ENCODE measurements around the gene CROCC2.

CROCC2 gene

GRCh38 chr2:240956935-240957655 is 51.0 kb downstream of the CROCC2 start:
- no peak for DNase-seq (ENCODE audit: low read depth)

GRCh38 chr2:240957656-240958365 is 51.7 kb downstream of the CROCC2 start:
- DNase-seq (ENCODE audit: low read depth): no peak

GRCh38 chr2:240958366-240959213 is 52.5 kb downstream of the CROCC2 start:
- DNase-seq (ENCODE audit: low read depth): no peak

- no peak for DNase-seq (ENCODE audit: low read depth)
Measured at GRCh38 chr2:240959214-240959940, 53.2 kb downstream of the CROCC2 start.

DNA sequence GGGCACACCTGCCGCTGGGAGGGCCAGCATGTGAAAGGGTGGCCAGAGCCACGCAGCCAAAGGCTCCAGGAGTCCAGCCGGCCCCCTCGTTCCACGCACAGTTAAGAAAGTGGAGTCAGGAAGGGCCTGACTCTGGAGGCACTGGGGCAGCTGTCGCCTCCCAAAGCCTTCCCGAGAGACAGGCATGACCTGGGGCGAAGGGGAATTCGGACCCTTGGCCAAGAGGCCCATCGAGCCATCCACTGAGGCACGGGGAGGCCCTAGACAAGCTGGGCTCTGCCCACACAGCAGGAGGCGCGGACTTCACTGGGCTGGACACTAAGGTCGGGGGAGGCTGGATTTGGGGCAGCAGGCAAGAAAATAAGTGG is 53.8 kb downstream of the CROCC2 start:
- no peak for DNase-seq (ENCODE audit: low read depth)

DNA sequence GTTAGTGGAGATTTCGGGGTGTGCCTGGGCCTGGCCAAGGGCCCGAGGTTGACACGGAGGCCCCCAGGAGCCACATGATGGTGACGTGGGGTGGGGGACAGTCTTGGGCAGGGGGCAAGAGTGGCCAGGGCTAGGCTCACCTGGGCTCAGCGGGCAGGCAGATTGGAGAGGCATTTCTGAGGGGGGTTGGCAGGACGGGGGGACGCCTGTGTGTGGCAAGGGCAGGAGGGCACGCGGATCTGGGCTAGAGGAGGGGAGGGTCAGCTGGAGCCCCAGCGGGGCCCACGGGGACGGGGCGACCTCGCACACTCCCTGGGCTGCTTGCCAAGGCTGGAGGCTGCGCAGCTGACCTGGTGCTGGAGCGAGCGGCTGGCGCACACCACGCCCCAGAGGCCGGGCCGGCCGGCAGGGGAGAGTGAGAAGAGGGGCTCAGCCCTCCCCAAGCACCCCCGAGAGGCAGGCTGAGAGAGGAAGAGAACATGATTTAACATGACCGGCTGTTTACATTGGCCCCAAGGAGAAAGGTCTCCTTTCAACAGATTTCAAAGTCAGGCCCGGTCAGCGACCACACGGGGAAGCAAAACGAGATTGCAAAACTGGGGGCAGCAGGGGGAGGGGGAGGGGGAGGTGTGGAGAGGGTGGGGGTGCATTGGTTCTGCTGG is 54.3 kb downstream of the CROCC2 start:
- DNase-seq (ENCODE audit: low read depth): no peak

DNA sequence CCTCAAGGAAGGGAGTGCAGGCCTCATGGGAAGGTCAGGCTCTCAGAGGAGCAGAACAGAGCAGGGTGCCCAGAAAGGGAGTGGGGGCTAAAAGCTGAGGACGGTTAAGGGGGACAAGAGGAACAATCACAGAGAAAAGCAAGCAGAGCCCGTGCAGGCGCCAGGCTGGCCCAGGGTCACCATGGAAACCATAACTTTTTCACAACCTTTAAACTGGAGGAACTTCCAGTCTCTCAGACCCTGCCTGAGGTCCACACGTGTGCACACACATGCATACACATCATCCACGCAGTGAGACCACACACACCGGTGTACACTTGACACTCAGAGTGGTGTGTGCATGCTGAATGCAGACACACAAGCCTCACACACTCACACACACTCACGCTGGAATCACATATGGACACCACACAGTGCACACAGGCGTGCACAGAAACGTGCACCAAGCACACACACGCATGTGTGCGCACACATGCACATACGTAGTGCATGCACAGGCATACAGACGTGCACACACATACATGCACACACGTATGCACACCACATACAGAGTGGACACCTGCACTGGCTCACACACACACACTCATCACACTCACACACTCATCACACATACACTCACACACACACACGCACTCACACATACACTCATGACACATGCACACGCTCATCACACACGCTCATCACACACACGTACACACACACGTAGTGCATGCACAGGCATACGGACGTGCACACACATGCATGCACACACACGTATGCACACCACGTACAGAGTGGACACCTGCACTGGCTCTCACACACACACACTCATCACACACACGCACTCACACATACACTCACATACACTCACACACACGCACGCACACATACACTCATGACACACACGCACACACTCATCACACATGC is 55.1 kb downstream of the CROCC2 start:
- no peak for DNase-seq (ENCODE audit: low read depth)

DNA sequence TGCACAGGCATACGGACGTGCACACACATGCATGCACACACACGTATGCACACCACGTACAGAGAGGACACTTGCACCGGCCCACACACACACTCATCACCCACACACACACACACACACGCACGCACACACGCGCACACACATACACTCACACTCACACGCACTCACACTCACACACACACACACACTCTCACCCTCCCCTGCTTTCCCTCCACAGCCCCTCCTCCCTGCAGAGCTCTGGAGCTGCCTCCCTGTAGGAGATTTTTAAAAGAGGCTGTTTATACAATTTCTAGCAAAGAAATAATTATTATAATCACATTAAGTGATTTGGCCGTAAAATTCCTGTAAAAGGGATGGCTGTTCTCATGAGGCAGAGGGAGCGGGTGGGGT is 55.8 kb downstream of the CROCC2 start:
- no peak for DNase-seq (ENCODE audit: low read depth)

- DNase-seq (ENCODE audit: low read depth): no peak
Measured at GRCh38 chr2:240962300-240963064, 56.3 kb downstream of the CROCC2 start.

GRCh38 chr2:240963065-240963867 is 57.1 kb downstream of the CROCC2 start:
- no peak for DNase-seq (ENCODE audit: low read depth)

DNA sequence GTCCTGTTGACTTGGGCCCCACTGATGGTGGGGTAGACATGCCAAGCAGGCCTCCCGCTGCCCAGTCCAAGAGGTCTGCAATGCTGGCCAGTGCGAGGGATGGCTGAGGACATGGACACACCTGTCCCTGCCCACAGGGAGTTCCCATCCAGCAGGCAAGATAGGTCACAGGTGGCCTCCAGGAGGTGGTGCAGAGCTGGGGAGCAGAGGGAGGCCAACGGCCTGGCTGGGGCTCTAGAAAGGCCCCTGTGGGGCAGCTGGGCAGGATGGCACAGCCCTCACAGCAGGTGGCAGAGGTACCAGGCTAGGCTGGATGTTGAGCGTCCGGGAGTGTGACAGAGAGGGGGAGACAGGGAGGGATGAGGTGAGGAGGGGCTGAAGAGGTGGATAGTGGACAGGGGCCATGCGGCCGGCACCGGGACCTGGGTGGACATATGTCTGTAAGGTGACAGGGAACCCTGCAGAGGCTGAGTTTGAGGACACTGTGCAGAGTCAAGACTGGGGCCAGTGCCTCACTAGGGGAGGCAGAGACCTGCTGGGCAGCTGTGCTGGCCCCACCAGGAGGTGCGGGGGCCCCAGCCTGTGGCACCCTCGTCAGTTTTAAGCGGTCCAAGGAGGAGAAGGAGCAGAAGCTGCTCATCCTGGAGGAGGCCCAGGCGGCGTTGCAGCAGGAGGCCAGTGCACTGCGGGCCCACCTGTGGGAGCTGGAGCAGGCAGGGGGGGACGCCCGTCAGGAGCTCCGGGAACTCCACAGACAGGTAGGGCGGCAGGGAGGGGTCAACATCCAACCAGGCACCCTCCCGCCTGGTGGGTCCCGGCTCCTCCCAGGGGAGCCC is 58.0 kb downstream of the CROCC2 start:
- no peak for DNase-seq (ENCODE audit: low read depth)

- no peak for DNase-seq (ENCODE audit: low read depth)
Measured at GRCh38 chr2:240964704-240965295, 58.7 kb downstream of the CROCC2 start.

GRCh38 chr2:240965296-240965904 is 59.3 kb downstream of the CROCC2 start:
- DNase-seq (ENCODE audit: low read depth): no peak

- DNase-seq (ENCODE audit: low read depth): no peak
Measured at GRCh38 chr2:240965905-240966456, 59.8 kb downstream of the CROCC2 start.

DNA sequence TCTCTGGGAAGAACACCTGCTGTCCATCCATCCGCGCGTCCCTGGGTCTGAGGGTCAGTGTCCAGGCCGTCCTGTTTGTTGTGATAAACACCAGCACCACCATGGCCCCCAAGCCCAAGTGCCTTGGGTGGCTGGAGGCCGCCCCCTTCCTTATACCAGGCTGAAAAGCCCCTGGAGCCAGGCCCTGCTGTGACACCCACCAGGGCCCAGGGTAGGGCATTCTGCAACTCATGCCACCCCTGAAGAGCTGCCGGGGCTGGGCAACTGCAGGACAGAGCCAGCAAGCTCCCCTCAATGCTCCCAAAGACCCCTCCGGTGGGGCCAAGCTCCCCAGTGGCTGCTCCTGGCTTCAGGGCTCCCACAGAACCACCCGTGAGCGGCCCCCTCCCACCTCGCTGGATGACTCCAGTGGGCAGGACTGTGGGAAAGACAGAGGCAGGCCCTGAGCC is 60.3 kb downstream of the CROCC2 start:
- no peak for DNase-seq (ENCODE audit: low read depth)

DNA sequence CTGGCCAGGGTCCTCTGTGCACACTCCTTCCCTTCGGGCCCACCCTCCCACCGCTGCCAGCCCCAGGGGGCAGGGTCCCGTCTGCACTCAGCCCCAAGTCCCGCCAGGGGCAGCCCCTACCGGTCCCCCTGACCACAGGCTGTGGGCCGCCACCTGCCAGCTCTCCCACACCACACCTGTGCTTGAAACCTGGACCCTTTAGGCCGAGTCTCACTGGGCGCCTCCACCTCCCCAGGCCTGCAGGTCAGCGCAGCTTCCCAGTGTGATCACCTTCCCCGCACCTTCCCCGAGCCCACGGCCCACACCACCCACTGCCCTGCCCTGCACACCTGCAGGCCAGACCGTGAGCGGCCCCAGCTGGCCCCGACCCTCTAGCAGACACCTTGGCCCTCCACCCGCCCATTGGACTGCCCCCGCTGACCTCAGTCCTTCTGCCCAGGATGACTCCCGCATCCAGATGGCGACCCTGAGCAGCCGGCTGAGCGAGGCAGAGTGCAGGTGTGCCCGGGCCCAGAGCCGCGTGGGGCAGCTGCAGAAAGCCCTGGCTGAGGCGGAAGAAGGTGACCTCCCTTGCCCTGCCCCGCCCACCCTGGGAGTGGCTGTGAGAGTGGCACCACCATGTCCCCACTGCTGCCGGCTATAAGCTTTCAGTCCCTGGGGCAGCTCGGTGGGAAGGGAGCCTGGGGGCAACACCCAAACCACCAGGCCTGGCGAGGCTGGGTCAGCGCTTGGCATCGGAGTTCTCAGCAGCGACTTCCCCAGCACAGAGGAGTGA is 61.0 kb downstream of the CROCC2 start:
- DNase-seq (ENCODE audit: low read depth): no peak
